ENCODE measurements around the gene FRG1.
"Not testable (repeated sequence)": the region's sequence is repeated elsewhere in the genome, so short reads cannot be mapped to it uniquely, and the experiment has no call there.

DNA sequence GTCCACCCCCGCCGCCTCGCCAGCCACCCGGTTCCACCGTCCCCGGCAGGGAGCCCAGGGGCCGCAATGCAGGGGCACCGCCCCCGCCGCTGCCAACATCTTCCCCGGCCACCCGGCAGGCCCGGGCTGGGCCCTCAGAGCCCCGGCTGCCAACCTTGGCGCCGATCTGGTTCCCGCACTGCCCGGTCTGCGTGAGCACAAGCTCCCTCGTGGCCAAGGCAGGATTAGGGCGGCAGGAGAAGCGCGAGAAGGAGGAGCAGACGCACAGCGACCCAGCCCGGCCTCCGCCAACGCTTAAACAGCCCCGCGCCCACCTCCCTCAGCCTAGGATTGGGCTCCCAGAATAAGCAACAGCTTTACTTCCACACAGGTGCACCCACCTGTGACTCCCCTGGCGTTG, 44.0 kb downstream of the FRG1 start:
- not testable (repeated sequence) for TF ChIP-seq RELA (CRISPR knock-in tag; IDR thresholded peaks at IDR 0.05; ENCODE audit: borderline replicate concordance); JUN (CRISPR knock-in tag; IDR thresholded peaks at IDR 0.05); ZNF219 (CRISPR knock-in tag; IDR thresholded peaks at IDR 0.05; ENCODE audit: borderline replicate concordance); NR3C1 (CRISPR knock-in tag; conservative IDR thresholded peaks at IDR 0.05; ENCODE audit: low read depth); FOXP1 (CRISPR knock-in tag; IDR thresholded peaks at IDR 0.05; ENCODE audit: borderline replicate concordance)
- TF ChIP-seq, protein P1, sequence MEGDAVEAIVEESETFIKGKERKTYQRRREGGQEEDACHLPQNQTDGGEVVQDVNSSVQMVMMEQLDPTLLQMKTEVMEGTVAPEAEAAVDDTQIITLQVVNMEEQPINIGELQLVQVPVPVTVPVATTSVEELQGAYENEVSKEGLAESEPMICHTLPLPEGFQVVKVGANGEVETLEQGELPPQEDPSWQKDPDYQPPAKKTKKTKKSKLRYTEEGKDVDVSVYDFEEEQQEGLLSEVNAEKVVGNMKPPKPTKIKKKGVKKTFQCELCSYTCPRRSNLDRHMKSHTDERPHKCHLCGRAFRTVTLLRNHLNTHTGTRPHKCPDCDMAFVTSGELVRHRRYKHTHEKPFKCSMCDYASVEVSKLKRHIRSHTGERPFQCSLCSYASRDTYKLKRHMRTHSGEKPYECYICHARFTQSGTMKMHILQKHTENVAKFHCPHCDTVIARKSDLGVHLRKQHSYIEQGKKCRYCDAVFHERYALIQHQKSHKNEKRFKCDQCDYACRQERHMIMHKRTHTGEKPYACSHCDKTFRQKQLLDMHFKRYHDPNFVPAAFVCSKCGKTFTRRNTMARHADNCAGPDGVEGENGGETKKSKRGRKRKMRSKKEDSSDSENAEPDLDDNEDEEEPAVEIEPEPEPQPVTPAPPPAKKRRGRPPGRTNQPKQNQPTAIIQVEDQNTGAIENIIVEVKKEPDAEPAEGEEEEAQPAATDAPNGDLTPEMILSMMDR (IDR thresholded peaks at IDR 0.05): not testable (repeated sequence)
- TF ChIP-seq, protein P2, sequence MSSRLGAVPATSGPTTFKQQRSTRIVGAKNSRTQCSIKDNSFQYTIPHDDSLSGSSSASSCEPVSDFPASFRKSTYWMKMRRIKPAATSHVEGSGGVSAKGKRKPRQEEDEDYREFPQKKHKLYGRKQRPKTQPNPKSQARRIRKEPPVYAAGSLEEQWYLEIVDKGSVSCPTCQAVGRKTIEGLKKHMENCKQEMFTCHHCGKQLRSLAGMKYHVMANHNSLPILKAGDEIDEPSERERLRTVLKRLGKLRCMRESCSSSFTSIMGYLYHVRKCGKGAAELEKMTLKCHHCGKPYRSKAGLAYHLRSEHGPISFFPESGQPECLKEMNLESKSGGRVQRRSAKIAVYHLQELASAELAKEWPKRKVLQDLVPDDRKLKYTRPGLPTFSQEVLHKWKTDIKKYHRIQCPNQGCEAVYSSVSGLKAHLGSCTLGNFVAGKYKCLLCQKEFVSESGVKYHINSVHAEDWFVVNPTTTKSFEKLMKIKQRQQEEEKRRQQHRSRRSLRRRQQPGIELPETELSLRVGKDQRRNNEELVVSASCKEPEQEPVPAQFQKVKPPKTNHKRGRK (CRISPR knock-in tag; IDR thresholded peaks at IDR 0.05; ENCODE audit: borderline replicate concordance): not testable (repeated sequence)

All from WTC11 (cell line).